ENCODE data around the gene IGF1. TPM values are rescaled to one million over a fixed set of nuclear protein-coding genes. Genes with fewer than 3 reads are reported as not detected.
A peak's percentile ranks its signal among the peaks of the same experiment; 100 is the strongest.

IGF1 gene
- not detected for total RNA-seq
- 0.82 TPM for polyA plus RNA-seq (2013, experiment 1 of 2)
- 0.50 TPM for polyA plus RNA-seq (2013, experiment 2 of 2)
- long read RNA-seq, experiment 1: 0 reads
- long read RNA-seq, experiment 2: 0 reads
- long read RNA-seq, experiment 3: 0 reads
- long read RNA-seq, experiment 4: 0 reads

- no peak within 1 kb of the TSS for H3K4me3 Mint-ChIP-seq
- WGBS, 2 experiments (ENCODE audit: insufficient coverage in 1 of 2, insufficient read length in 1 of 2): 88 to 100% methylated on average over 1 to 2 of the region's 2 CpGs
- peaks cover 10% of the 10 kb centered on the region for H3K4me1 ChIP-seq (ENCODE audit: control insufficient read depth, insufficient read depth, low read length)
- no peaks in the 10 kb centered on the region for H3K36me3 ChIP-seq (ENCODE audit: control insufficient read depth, insufficient read depth, low read length)
- no peak for DNase-seq
- no peak within 1 kb of the TSS for H3K27ac ChIP-seq (ENCODE audit: low read depth, low read length)
- peaks cover 2% of the 10 kb centered on the region for H3K27me3 Mint-ChIP-seq (ENCODE audit: insufficient read depth)
- H3K27me3 ChIP-seq (ENCODE audit: control insufficient read depth, insufficient read depth, low read length, poor library complexity, severe bottlenecking): no peaks in the 10 kb centered on the region
- no peaks in the 10 kb centered on the region for H3K36me3 Mint-ChIP-seq (ENCODE audit: low read depth)
- H3K9ac ChIP-seq (ENCODE audit: extremely low read depth, low read length, poor library complexity, severe bottlenecking): no peak within 1 kb of the TSS
- TF ChIP-seq CTCF (conservative IDR thresholded peaks at IDR 0.05): peak; percentile 38
- H3K4me3 ChIP-seq (ENCODE audit: low read length): no peak within 1 kb of the TSS
- no peak within 1 kb of the TSS for H3K27ac Mint-ChIP-seq
- H3K9me3 ChIP-seq (ENCODE audit: control insufficient read depth, low read length): no peaks in the 10 kb centered on the region
- H3K4me1 Mint-ChIP-seq: peaks cover 11% of the 10 kb centered on the region
- H3K9me3 Mint-ChIP-seq: no peaks in the 10 kb centered on the region
These were observed at the start of gene IGF1 for GRCh38 chr12:102480406-102480805. TSS of gene IGF1 (minus strand) at chr12:102480563. CDS start at chr12:102480381, 182 bp downstream.

DNA sequence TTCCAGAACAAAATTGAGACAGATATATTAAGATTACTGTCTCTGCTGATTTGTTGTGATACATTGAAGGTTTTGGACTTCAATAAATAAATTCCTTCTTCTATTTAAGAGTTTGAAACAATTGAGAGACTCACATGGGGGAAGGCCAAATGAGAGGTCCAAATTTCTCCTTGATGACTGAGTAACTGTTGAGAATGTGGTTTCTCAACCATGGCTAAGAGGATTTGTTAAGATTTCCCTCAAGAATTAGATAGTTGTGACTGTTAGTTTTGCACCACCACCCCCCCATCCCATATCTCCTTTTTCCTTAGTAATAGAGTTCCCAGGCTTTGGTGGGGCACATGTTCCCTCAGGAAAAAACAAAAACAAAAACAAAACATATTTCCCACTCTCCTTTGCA is 47.7 kb upstream of the IGF1 start:
- H3K36me3 Mint-ChIP-seq (ENCODE audit: low read depth): no peaks in the 10 kb centered on the region

GRCh38 chr12:102527171-102527720 is 46.9 kb upstream of the IGF1 start:
- no peaks in the 10 kb centered on the region for H3K27me3 ChIP-seq (ENCODE audit: control insufficient read depth, insufficient read depth, low read length, poor library complexity, severe bottlenecking)
- H3K27ac ChIP-seq (ENCODE audit: low read depth, low read length): no peak overlapping the region
- H3K27me3 Mint-ChIP-seq (ENCODE audit: insufficient read depth): no peaks in the 10 kb centered on the region
- H3K4me3 ChIP-seq (ENCODE audit: low read length): no peak overlapping the region
- no peaks in the 10 kb centered on the region for H3K36me3 ChIP-seq (ENCODE audit: control insufficient read depth, insufficient read depth, low read length)
- no peak for DNase-seq
- no peaks in the 10 kb centered on the region for H3K4me1 ChIP-seq (ENCODE audit: control insufficient read depth, insufficient read depth, low read length)
- TF ChIP-seq CTCF (conservative IDR thresholded peaks at IDR 0.05): no peak
- H3K9me3 Mint-ChIP-seq: no peaks in the 10 kb centered on the region
- H3K9me3 ChIP-seq (ENCODE audit: control insufficient read depth, low read length): no peaks in the 10 kb centered on the region
- 91 to 97% methylated on average over 6 to 8 of the region's 8 CpGs for WGBS, 2 experiments (ENCODE audit: insufficient coverage in 1 of 2, insufficient read length in 1 of 2)
- no peak overlapping the region for H3K4me3 Mint-ChIP-seq
- no peak overlapping the region for H3K9ac ChIP-seq (ENCODE audit: extremely low read depth, low read length, poor library complexity, severe bottlenecking)
- H3K4me1 Mint-ChIP-seq: peaks cover 2% of the 10 kb centered on the region
- no peak overlapping the region for H3K27ac Mint-ChIP-seq
- H3K36me3 Mint-ChIP-seq (ENCODE audit: low read depth): no peaks in the 10 kb centered on the region

More for the DNA sequence above, 47.7 kb upstream of the IGF1 start:
- no peak for DNase-seq
- Mint-ChIP-seq H3K4me1 (no peaks in the 10 kb centered on the region), H3K4me3 (no peak overlapping the region), H3K27me3 (ENCODE audit: insufficient read depth) (no peaks in the 10 kb centered on the region), H3K9me3 (no peaks in the 10 kb centered on the region), H3K27ac (no peak overlapping the region)
- no peaks in the 10 kb centered on the region for H3K36me3 ChIP-seq (ENCODE audit: control insufficient read depth, insufficient read depth, low read length)
- no peaks in the 10 kb centered on the region for H3K4me1 ChIP-seq (ENCODE audit: control insufficient read depth, insufficient read depth, low read length)
- H3K9ac ChIP-seq (ENCODE audit: extremely low read depth, low read length, poor library complexity, severe bottlenecking): no peak overlapping the region
- no peaks in the 10 kb centered on the region for H3K9me3 ChIP-seq (ENCODE audit: control insufficient read depth, low read length)
- H3K27me3 ChIP-seq (ENCODE audit: control insufficient read depth, insufficient read depth, low read length, poor library complexity, severe bottlenecking): no peaks in the 10 kb centered on the region
- H3K4me3 ChIP-seq (ENCODE audit: low read length): no peak overlapping the region
- TF ChIP-seq CTCF (conservative IDR thresholded peaks at IDR 0.05): no peak
- H3K27ac ChIP-seq (ENCODE audit: low read depth, low read length): no peak overlapping the region

Data from endodermal cell (in vitro differentiated cells).